WERI-Rb-1 (cell line): ENCODE data around the gene ACADVL.

Experiments used
- DNase-seq: peaks from one replicate; pipeline ENCODE4 v3.0.0-alpha.2; 2020
- H3K27ac ChIP-seq: fragments of 250-450 bp; sonication (Bioruptor Pico); 2 replicates; pipeline ENCODE4 v1.5.1; 2020; ENCODE audit warnings: mild to moderate bottlenecking, moderate library complexity
- H3K27me3 ChIP-seq: fragments of 250-450 bp; sonication (Bioruptor Pico); 2 replicates; pipeline ENCODE4 v1.5.1; 2021; ENCODE audit warnings: mild to moderate bottlenecking, low read depth, moderate library complexity; ENCODE audit not compliant: insufficient read depth, severe bottlenecking
- H3K36me3 ChIP-seq: fragments of 250-450 bp; sonication (Bioruptor Pico); 2 replicates; pipeline ENCODE4 v1.5.1; 2020; ENCODE audit warnings: mild to moderate bottlenecking, moderate library complexity
- H3K4me3 ChIP-seq: 2 replicates; pipeline ENCODE4 v1.5.1; 2011; ENCODE audit warnings: low read depth, mild to moderate bottlenecking, control low read depth, low read length
- H3K9me3 ChIP-seq: fragments of 250-450 bp; sonication (Bioruptor Pico); 2 replicates; pipeline ENCODE4 v1.5.1; 2021; ENCODE audit warnings: mild to moderate bottlenecking, moderate library complexity; ENCODE audit not compliant: severe bottlenecking
- TF ChIP-seq, protein P1 (sequence below): IDR thresholded peaks from 2 replicates; pipeline ENCODE4 v1.5.1; 2011; ENCODE audit warnings: low read depth, mild to moderate bottlenecking, control low read depth, inconsistent platforms, low read length

The ACADVL gene

DNA sequence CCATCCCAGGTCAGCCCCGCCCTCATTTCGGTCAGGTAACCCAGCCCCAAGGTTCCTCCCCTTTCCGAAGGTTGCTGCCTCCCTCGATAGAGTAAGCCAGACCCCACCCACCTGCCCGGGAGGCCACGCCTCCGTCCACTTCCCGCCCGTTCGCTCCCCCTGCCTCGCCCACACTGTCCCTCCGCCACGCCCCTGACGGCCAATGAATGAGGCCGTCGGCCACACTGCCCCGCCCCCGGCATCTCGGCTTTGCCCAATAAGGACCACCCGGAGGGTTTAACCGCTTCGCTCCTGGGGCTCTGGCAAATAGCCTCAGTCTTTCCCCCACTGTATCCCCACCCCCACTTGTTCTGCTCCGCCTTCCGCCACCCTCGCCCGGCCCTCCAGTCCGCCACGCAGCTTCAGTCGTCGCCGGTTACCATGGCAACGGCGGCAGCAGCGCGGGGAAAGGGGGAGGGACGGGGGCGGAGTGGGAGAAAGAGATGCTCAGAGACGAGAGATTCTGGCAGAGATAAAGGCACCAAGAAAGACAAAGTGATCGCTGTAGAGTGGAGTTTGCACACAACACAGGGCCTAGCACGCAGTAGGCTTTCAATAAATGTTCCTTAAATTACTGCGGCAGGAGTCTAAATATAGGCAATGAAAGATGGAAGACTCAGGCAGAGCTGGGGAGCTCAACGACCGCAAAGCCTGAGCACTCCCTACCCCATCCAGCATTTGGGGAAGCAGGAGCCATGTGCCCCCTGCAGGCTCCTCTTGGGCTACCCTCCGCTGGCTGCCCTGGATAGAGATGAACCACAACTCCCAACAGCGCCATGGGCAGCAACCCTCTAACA lies 5.2 kb upstream of the ACADVL start:
- TF ChIP-seq, protein P1, sequence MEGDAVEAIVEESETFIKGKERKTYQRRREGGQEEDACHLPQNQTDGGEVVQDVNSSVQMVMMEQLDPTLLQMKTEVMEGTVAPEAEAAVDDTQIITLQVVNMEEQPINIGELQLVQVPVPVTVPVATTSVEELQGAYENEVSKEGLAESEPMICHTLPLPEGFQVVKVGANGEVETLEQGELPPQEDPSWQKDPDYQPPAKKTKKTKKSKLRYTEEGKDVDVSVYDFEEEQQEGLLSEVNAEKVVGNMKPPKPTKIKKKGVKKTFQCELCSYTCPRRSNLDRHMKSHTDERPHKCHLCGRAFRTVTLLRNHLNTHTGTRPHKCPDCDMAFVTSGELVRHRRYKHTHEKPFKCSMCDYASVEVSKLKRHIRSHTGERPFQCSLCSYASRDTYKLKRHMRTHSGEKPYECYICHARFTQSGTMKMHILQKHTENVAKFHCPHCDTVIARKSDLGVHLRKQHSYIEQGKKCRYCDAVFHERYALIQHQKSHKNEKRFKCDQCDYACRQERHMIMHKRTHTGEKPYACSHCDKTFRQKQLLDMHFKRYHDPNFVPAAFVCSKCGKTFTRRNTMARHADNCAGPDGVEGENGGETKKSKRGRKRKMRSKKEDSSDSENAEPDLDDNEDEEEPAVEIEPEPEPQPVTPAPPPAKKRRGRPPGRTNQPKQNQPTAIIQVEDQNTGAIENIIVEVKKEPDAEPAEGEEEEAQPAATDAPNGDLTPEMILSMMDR: peak; percentile 79
- H3K36me3 ChIP-seq: no peaks in the 10 kb centered on the region; the same call in 1 of the 2 replicates
- peak overlapping the region; percentile 77 for H3K27ac ChIP-seq
- H3K9me3 ChIP-seq: no peaks in the 10 kb centered on the region
- H3K27me3 ChIP-seq: no peaks in the 10 kb centered on the region
- H3K4me3 ChIP-seq: peak overlapping the region; percentile 53
- peak; percentile 100 for DNase-seq

DNA sequence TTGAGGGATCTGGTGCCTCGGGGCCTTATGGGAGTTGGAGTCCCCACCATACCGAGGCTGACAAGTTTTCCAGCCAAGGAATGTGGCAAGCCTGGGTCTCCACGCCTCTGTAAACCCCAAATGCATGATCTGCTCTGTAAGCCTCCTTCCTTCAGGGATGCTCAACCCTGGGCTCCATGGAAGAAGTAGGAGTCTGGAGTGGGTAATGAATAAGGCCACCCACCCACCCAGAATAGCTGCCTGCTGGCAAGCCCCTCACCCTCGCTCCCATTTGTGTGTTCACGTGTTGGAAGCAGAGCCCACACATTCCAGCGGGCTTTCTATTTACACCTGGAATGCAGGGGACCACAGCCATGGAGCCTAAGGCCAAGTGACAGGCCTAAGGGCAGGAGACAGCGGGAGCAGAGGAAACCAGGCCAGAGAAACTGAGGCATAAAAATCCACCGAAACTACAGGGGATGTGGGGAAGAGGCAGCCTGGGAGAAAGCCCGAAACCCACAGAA lies 4.6 kb upstream of the ACADVL start:
- peak overlapping the region; percentile 22 for H3K27ac ChIP-seq

DNA sequence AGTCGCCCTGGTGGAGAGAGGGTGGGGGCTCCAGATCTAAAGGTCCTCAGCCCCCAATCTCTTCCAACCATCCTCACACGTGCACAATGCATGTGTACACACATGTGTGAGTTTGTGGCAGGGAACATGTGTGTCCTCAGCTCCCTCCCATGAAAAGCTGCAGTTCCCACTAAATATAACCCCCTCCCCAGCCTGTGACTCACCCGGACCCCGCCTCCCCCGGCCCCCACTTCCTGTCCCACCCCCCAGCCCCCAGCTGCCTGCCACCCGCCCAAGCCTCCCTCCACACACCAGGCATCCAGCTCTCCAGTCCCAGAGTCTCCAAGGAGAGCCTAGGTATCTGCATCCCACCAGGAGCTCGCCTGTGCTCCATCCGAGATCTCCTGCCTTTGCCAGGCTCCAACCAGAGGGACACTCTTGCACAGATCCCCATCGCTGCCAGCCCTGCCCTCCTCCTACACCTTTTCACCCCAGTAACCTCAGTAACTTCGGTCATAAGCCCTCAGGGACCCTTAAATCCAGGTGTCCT lies 4.0 kb upstream of the ACADVL start:
- peak overlapping the region; percentile 69 for H3K27ac ChIP-seq
- no peaks in the 10 kb centered on the region for H3K9me3 ChIP-seq
- DNase-seq: peak; percentile 28
- H3K27me3 ChIP-seq: no peaks in the 10 kb centered on the region
- H3K36me3 ChIP-seq: peaks cover 3% of the 10 kb centered on the region
- H3K4me3 ChIP-seq: peak overlapping the region; percentile 61
- TF ChIP-seq, protein P1: no peak

More for the DNA sequence above, 4.6 kb upstream of the ACADVL start:
- H3K9me3 ChIP-seq: no peaks in the 10 kb centered on the region
- peak overlapping the region; percentile 53 for H3K4me3 ChIP-seq
- no peak for DNase-seq
- no peaks in the 10 kb centered on the region for H3K27me3 ChIP-seq
- TF ChIP-seq, protein P1: no peak
- no peaks in the 10 kb centered on the region; the same call in 1 of the 2 replicates for H3K36me3 ChIP-seq

DNA sequence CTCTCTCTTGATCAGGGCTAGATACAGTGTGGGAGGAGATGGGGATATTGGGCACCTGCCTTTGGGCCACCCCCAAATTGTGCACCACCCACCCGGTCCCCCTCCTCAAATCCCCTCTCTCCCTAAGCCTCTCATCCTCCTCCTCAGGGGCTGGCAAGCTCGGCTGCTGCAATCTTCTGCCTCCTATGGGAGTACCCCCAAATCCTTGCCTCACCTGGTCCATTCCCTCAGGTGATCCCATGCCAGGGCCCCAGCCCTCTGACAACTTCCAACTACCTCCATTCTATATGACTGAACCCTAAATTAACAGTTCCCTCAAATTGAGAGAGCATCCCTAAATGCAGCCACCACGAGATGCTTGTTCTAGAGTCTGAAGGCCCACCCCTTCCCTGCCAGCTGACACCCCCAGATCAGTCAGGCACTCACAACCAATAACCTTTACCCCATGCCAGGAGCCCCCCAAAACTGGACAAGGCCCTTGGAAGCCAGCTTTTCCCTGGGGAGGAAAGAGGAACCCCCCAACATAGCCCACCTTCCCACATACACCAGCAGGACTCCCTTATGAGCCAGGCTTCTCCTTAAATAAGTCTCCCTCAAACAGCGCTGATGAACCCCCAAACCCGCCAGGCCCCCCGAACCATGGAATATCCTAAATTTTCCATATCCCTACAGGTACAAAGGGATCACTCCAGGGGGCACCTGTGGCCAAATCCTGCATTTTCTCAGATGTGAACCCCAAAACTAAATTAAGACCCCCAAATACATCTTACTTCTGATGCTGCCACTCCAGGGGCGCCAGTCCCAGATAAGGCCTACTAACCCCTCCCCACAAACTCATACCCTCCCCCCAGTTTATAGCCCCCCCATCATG lies 3.3 kb upstream of the ACADVL start:
- peaks cover 11% of the 10 kb centered on the region for H3K36me3 ChIP-seq
- TF ChIP-seq, protein P1: no peak
- DNase-seq: no peak
- H3K27ac ChIP-seq: peak overlapping the region; percentile 69
- no peaks in the 10 kb centered on the region for H3K9me3 ChIP-seq
- H3K4me3 ChIP-seq: peak overlapping the region; percentile 61
- H3K27me3 ChIP-seq: no peaks in the 10 kb centered on the region

DNA sequence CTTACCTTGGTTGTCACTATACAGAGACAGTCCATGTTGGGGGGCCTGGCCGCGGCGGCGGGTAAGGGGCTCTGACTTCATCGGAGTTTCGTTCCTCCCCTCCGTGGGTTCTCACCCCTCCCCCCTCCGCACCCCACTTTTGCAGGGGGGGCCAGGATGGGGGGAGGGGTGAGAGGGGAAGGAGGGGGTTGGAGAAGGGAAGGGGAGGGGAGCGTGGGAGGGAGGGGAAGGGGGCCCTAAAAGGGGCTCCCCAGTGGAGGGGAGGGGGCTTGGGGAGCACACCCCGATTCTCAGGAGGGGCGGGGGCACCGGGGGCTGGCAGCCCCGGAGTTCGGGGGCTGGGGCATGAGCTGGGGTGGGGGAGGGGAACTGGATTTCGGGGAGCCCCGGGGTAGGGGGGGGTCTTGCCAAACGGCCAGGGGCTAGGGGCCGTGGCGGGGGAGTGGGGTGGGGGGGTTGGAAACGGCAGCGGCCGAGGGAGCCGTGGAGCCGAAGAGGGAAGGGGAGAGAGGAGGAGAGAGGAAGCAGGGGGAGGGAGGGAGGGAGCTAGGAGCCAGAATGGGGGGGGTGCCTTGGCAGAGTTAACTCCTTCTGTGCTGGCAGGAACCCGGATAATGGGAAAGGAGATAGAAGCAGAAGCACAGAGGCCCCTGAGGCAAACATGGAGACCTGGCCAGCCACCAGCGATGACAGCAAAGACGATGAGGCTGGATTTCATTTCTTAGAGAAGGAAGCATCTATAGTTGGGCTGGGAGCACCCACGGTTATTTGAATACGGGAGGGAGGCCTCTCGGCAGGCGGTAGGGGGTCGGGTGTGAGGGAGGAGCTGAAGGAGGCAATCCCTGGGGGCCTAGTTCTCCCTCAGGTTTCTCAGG lies 2.4 kb upstream of the ACADVL start:
- Histone ChIP-seq H3K27ac (peak overlapping the region; percentile 94), H3K9me3 (no peaks in the 10 kb centered on the region), H3K27me3 (no peaks in the 10 kb centered on the region), H3K4me3 (peak overlapping the region; percentile 75), H3K36me3 (peaks cover 20% of the 10 kb centered on the region)
- TF ChIP-seq, protein P1: no peak
- peak; percentile 79 for DNase-seq
